Measurements from ENCODE around the gene YAE1.

DNA sequence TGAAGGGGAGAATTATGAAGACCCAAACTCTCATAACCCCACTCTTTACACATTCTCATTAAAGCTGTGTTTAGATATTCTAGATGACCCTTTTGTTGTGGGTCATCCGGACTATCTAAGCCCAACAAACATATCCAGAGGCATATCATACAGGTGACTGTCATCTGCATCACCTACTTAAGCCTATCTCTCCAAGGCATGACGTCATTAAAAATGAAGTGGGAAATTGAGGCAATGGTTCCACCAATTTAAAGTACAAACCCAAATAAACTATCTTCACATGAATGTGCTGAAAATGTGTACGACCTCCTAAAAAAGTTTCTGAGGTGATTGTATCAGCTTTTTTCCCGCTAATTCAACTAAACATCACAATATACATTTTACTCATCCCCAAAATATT lies 52.7 kb downstream of the YAE1 start:
- TF ChIP-seq, protein P1, sequence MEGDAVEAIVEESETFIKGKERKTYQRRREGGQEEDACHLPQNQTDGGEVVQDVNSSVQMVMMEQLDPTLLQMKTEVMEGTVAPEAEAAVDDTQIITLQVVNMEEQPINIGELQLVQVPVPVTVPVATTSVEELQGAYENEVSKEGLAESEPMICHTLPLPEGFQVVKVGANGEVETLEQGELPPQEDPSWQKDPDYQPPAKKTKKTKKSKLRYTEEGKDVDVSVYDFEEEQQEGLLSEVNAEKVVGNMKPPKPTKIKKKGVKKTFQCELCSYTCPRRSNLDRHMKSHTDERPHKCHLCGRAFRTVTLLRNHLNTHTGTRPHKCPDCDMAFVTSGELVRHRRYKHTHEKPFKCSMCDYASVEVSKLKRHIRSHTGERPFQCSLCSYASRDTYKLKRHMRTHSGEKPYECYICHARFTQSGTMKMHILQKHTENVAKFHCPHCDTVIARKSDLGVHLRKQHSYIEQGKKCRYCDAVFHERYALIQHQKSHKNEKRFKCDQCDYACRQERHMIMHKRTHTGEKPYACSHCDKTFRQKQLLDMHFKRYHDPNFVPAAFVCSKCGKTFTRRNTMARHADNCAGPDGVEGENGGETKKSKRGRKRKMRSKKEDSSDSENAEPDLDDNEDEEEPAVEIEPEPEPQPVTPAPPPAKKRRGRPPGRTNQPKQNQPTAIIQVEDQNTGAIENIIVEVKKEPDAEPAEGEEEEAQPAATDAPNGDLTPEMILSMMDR (IDR thresholded peaks at IDR 0.05), result no peak
- TF ChIP-seq POLR2AphosphoS5 (IDR thresholded peaks at IDR 0.05) (no peak), EP300 (IDR thresholded peaks at IDR 0.05) (no peak)
